Epidermal melanocyte (primary cell): ENCODE data around the gene ALDH16A1.

ENCODE experiments used
- DNase-seq: peaks from one replicate; pipeline ENCODE4 v3.0.0; 2011; ENCODE audit warnings: low spot score; ENCODE audit not compliant: insufficient read length

Gene ALDH16A1

DNA sequence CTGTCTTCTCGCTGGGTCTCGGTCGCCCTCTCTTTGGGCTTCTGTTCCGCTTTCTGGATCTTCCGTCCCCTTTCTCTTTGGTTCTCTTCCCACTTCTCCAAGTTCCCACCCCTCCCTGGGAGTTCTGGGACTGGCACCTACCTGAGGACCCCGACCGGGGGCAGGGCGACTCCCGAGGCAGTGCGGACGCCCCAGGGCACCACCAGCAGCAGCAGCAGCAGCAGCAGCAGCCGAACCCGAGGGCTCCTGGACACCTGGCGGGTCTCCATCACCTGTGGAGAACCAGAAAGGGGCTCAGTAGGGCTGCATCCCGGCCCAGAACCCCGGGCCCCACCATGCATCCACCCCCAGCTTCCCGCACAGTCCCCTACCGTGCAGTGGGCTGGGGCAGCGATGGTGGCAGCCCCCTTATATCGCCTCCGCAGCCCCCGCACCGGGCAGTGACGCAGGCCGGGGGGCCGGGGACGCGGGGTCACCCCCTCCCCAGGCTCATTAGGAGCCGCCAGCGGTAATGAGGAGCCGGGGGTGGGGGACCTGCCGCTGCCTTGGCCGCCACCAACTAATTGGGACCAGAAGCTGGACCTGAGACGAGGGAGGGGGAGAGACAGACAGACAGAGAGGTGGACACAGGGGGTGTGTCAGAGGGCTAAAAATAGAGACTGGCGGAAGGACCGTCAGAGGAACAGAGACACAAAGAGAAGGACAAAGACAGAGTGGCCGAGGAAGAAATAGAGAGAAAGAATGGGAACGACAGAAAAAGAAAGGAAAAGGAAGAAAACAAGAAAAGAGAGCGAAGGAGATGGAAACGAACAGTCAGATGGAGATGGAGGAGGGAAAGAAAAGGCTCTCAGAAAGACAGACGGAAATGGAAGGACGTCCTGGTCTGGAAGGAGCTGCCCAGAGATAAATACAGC is 29.7 kb upstream of the ALDH16A1 start, which contains the start of gene PTH2:
PTH2 (minus strand) TSS at position 371 of the 914 bp plus-strand sequence; CDS start at position 269, 102 bp downstream.
- peak; percentile 2 for DNase-seq

DNA sequence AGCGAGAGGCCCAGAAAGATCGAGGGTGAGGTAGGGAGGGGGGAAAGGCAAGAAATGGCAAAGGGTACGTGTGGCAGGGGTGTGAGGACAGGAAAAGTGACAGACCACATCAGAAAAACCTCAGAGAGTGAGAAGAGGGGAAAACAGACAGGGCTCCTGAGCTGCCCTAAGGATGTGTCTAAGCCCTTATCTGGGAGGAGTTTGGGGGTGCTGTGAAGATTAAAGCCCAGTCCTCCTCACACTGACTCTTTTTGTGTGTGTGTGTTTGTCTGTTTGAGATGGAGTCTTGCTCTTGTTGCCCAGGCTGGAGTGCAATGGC is 29.1 kb upstream of the ALDH16A1 start:
- peak; percentile 14 for DNase-seq

DNA sequence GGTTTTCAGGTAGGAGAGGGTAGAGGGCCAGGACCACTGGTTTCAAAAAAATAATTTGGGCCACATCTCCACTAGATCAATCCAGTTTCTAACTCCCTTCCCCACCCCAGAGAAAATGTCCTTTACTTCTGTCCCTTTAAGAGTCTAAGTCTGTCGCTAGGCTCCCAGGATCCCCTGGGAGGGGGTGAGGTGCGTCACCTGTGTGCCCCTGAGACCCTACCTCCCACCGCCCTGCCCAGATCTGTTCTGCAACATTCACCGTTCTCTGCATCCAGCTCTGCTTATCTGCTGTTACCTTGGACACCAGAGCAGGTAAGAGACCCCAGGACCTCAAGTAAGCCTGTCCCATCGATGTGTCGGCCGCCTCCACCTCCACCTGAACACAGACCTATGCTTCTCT is 27.8 kb upstream of the ALDH16A1 start, which contains the start of gene GFY:
GFY (plus strand) TSS at position 211 of the 400 bp plus-strand sequence. CDS start 1,043 bp downstream, outside the sequence.
- DNase-seq: no peak

DNA sequence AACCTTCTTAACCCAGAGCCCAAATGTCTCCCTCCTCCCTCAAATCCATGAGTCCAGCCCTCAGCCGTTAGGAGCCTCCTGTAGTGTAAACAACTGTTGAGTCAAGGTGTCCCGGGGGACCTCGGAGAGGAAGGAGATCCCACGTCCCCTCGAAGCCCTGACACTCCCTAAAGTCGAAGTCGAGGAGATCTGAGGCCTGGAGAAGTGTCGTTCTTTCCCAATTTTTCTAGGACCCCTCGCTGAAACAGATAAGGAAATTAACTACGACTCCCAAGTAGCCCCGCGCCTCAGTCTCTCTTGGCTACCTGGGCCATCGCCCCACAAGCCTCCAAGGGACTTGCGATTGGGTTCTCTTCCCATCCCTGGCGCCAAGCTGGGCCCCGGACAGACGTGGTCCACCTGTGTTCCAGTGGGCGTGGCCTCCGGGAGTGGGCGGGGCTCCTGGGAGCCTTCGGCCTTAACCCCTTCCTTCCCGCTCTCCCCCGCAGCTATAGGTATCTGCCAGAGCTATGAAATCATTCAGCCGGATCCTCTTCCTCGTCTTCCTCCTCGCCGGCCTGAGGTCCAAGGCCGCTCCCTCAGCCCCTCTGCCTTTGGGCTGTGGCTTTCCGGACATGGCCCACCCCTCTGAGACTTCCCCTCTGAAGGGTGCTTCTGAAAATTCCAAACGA is 27.0 kb upstream of the ALDH16A1 start:
- DNase-seq: peak; percentile 19

DNA sequence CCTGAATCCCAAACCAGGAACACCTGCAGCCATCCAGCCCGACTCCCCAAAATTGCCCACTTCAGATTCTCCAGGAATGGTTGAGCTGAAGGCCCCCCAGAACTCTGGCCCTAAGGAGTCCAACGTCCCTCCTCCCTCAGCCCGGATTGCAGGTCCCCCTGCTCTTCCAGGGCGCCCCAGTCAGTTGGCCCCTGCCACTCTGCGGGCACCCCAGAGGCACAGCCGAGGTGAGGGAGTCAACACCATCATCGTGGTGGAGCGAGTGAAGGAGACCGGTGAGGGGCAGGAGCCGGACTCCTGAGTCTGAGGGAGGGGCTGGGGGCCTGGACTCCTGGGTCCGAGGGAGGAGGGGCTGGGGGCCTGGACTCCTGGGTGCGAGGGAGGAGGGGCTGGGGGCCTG is 25.7 kb upstream of the ALDH16A1 start:
- DNase-seq: peak; percentile 1

DNA sequence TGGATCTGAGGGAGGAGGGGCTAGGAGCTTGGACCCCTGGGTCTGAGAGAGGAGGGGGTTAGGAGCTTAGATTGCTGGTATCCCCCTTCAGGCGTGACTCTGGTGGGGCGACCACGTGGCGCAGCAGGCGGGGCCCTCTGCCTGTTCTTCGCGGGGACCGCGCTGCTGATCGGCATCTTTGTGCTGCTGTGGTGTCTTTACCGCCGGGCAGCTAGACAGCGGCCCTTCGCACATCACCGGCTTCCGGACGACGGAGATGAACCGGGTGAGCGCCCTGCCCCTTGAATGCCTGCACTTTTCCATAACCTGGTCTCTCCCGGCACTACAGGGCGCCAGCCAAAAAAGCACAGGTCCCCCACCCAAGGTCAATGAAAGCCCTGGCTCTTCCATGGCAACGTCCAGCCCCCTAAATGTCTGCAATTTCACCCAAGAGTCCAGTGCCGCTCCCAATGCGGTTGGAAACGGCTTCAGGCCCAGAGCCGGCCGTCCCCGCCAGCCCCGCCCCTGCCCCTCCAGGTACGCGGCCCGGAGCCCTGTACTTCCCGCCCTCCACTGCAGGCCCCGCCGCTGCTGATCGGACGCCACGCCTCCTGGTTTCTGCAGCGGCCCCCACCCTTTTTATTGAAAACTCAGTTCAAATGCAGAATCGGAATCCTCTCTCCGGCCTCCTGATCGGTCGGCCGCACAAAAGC is 25.0 kb upstream of the ALDH16A1 start:
- DNase-seq: peak; percentile 22

DNA sequence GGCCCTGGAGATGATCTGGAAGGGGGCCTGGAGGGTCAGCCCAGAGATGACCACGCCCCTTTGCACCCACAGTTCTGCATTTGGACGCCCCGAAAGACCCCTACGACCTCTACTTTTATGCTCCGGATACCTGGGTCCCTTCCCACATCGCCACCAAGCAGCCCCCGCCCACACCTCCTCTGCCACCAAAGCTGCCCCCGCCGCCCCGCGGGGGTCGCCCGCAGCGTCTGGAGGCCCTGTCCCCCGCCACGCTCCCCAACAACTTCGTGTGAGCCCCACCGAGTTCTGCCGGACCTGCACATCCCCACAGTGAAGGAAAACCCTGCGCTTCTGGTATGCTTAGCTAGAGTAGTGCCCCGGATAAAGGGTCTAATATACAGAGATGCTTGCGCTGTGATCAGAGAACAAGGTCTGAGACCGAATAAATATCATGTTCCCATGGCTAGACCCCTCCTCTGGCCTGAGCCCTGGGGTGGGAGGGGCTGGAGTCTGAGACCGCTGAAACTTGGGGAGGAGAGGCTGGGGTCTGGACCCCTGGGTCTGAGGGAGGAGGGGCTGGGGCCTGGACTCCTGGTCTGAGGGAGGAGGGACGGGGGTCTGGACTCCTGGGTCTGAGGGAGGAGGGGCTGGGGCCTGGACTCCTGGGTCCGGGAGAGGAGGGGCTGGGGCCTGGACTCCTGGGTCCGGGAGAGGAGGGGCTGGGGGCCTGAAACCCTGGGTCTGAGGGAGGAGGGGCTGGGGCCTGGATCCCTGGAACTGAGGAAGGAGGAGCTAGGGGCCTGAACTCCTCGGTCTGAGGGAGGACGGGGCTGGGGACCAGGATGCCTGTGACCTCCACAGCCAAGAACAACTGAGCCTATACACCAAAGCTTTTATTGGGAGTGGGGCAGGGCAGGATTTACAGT is 24.2 kb upstream of the ALDH16A1 start:
- DNase-seq: peak; percentile 8

DNA sequence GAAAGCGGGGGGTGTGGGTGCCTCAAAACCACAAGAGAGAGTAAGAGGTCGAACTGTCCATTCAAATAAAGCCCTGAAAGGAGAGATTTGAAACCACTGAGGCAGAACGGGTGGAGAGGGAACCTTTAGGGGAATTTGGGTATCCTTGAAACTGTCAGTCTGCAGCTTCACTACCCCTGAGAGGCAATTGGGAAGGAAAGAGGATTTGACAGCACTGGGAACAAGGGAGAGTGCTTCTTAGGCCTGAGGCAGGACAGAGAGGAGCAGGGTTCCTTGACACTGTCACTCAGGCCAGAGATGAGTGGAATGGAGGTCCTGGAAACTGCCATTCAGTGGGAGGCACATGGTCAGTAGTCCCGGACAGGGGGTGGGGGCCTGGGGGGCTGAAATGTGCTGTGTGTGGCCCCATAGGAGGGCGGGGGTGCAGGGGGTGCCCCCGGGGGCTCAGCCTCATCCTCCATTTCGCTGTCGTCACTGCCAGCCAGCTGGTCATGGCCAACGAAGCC is 22.8 kb upstream of the ALDH16A1 start:
- DNase-seq: peak; percentile 17

DNA sequence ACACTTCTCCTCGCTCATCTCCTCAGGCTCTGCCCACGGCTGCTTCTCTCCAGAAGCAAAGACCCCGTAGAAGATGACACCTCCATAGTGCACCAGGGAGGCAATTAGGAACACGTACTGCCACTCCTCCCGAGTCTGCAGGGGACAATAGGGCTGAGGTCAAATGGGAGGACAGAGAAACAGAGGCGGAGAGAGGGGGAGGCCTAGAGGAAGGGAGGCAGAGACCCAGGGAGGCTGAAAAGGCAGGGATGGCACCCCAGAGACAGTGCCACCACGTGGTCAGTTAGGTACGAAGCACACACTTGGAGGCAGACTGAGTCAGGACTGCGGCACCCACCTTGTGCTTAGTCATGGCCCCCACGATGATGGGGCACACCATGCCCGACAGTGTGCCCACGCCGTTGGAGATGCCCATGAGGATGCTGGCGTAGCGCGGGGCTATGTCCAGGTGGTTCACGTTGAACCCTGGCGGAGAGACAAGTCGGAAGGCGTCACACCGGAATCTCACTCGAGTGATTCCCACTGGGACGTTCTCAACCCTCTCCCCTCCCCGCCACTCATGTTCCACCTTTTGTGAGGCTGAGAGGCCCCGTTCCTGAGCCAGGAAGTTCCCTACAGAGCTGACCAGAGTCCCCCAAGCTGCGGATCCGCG is 22.2 kb upstream of the ALDH16A1 start:
- DNase-seq: peak; percentile 9

DNA sequence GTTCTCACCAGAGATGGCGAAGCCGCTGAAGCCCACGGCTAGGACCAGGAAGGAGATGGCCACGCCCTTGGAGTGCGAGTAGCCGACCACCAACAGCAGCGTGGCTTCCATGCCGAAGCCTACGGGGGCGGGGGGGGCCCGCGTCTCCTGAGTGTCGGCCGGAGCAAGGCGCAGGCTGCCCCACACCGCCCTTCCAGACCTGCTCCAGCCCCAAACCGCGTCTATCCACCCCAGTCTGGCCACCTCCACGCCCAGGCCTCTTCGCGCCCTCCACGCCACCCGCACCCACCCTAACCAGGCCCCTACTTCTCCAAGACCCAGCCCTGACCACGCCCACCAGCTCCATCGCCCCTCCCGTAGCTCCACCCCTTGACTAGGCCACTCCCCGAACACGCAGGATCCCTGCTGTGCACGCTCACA is 21.7 kb upstream of the ALDH16A1 start:
- no peak for DNase-seq

DNA sequence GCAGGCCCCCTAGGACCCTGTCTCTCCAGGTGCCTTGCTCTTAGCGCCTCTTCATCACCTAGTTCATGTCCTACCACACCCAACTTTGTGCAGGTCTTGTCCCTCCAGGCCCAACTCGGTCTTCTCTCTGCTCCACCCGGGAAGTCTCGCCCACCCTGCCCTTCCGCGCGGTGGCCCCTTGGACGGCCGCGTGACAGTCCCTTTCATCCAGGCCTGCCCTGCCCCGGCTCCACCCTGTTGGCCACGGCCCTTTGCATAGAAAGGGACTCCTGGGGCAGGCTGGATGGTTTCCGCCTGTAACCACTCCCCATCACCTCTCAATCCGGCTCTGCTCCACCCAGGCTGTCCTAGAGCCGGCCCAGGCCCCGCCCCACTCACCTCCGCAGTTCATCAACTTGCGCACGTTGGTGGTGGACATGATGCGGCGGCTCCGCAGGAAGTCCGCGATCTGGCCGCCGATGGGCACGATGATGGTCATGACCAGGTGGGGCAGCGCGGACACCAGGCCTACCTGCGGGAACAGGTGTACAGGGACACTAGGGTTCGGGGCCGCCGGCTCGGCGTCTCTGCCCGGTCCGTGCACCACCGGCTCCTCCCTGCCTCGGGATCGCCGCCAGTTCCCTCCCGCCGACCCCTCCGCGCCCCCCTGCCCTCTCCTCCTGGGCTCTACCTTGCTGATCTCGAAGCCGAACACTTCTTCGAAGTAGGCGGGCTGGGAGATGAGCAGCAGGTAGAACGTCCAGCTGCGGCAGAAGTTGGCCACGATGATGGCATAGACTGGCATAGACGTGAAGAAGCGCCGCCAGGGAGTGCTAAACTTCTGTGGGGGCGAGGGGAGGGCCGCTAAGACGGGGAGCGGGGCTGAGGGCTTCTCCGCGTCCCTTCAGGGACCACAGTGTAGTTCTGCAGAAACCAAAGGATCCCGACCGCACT is 20.6 kb upstream of the ALDH16A1 start:
- DNase-seq: peak; percentile 10

DNA sequence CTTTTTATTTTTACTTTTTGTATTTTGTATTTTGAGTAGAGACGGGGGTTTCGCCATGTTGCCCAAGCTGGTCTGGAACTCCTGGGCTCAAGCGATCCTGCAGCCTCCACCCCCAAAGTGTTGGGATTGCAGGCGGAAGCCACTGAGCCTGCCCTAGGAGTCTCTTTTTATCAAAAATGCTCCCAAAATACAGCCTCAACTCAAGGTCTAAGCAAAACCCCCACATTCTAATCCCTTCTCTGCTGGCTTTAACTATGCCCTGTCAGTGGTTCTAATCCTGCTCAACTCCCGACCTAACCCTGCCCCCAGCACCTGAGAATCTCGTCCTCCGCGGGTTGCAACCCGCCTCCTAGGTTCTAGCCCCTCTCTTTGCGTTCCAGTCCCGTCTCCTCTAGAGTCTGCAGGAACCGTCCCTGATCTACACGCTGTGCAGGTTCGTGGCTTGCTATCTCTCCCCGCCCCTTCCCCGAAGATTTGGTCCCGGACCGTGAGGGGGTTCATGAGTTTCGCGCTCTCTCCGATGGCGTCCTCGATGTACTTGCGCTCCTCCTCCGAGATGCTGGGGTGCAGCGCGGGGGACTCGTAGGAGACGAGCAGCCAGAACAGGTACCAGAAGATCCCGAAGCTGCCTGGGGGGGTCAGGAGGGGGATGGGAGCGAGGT is 19.7 kb upstream of the ALDH16A1 start:
- peak; percentile 7 for DNase-seq

DNA sequence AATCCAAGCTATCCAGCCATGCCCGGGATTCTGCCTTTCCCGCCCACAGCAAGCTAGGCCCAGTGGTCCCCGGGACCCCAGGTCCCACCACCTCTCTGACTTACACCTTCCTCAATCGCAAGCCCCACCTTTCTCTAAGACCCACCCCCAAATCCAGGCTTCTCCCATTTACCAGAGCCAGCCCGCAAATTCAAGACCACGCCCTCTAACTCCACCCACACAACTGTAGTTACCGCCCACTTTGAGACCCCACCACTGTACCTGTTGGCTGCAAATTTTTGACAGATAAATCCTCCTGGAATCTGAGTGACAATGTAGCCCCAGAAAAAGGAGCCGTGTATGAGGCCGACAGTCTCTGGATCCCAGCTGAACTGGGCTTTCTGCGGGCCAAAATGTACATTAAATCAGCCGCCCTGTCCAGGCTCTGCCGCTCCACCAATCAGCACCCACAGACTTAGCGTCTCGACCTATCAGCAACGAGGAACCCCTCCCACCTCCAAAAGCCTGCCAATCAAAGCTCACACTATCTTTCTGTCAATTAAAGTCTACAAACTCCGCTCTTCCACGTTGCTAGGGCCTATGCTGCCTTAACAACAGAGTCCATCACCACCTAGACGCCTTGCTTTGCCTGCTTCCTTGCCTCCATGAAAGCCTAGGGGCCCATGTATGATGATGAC is 18.0 kb upstream of the ALDH16A1 start:
- peak; percentile 15 for DNase-seq

DNA sequence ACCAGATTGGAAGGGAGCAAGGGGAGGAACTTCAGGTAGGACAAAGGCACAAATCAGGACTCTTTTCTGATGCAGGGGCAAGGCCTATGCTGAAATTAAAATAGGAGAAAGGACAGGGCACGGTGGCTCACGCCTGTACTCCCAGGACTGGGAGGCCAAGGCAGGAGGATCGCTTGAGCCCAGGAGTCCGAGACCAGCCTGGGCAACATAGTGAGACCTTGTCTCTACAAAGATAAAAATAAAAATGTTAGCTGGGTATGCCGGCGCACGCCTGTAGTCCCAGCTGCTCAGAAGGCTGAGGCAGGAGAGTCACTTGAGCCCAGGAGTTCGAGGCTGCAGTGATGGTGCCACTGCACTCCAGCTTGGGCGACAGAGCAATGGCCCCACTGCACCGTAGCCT is 17.4 kb upstream of the ALDH16A1 start:
- peak; percentile 8 for DNase-seq

DNA sequence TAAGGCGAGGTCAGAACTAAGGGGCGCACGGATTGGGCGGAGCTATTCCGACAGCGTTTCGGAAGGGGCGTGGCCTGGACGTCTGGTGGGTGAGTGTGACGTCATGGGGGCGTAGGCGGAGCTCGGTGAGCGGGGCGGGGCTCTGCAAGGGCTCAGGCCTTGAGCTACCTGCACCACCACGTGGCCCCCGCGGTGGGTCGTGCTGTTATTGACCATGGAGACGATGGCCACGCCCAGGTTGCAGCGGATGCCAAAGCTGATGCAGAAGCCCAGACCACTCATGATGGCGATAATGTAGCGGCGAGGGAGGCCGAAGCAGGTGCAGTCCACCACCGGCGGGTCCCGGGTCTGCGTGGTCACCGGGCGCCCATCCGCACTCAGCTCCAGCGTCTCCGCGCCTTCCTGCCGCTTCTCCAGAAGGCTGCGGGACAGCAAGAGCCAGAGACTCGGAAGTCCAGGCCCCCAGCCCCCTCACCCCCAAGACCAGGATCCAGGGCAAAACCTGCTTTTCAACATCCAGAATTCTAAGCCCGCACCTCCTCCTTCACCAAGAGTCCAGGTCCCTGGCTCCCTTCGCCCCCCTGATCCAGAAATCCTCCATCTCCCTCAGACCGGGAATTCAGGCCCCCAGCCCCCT is 16.5 kb upstream of the ALDH16A1 start:
- peak; percentile 12 for DNase-seq

DNA sequence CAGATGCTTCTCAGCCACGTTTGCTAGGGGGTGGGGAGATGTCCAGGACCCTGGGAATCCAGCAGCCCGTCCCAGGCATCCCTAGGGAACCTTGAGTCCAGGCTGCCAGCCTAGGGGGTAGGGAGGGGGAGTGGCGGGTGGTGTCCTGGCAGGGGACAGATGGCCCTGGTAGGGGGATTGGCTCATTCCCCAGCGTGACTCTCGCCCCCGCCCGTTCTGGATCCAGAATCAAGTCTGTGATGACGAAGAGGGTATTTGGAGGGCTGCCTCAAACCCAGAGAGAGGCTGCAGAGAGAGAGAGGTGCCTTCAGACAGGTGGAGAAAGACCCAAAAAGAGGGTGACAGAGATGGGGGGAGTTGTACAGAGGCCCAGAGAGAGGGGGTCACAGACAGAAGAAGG is 15.8 kb upstream of the ALDH16A1 start:
- DNase-seq: peak; percentile 14

DNA sequence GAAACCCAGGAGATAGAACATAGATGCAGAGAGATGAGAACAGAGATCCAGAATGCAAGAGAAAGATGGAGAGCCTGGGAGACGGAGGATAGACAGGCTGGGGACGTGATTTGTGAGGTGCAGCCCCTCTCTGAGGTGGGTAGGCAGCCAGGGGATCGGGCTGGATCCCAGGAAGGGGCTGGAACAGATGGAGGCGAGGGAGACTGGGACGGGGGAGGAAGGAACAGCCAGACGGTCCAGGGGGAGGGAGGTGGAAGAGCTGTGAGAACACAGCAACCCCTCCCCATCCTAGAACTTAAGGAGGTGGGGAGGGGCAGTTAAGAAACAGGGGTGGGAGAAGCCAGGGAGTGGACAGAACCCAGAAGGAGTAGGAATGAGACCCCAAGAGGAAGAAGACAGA is 14.8 kb upstream of the ALDH16A1 start:
- no peak for DNase-seq
